ENCODE data around the gene RTTN. TPM values are rescaled to one million over a fixed set of nuclear protein-coding genes. Genes with fewer than 3 reads are reported as not detected.

The RTTN gene
- total RNA-seq, 1 donor from 2014 or later = 25.6 TPM

- Mint-ChIP-seq H3K27me3 (ENCODE audit: low read depth) (no peaks in the 10 kb centered on the region), H3K4me1 (no peaks in the 10 kb centered on the region), H3K4me3 (no peak overlapping the region), H3K27ac (no peak overlapping the region), H3K36me3 (no peaks in the 10 kb centered on the region), H3K9me3 (peaks cover 4% of the 10 kb centered on the region)
- no peak for TF ChIP-seq CTCF (IDR thresholded peaks at IDR 0.05; ENCODE audit: unreplicated experiment)
- no peak for DNase-seq (ENCODE audit: low spot score in 2 of 2, unreplicated experiment in 2 of 2)
Observed at GRCh38 chr18:69963196-69963595, 242.3 kb downstream of the RTTN start.

GRCh38 chr18:69961718-69962117 lies 243.8 kb downstream of the RTTN start:
- TF ChIP-seq CTCF (IDR thresholded peaks at IDR 0.05; ENCODE audit: unreplicated experiment) = no peak
- Mint-ChIP-seq H3K27me3 (ENCODE audit: low read depth) (no peaks in the 10 kb centered on the region), H3K4me3 (no peak overlapping the region), H3K27ac (no peak overlapping the region), H3K36me3 (no peaks in the 10 kb centered on the region), H3K4me1 (no peaks in the 10 kb centered on the region), H3K9me3 (peaks cover 4% of the 10 kb centered on the region)
- DNase-seq (ENCODE audit: low spot score in 2 of 2, unreplicated experiment in 2 of 2) = no peak

GRCh38 chr18:69958422-69958821 lies 247.1 kb downstream of the RTTN start:
- DNase-seq (ENCODE audit: low spot score in 2 of 2, unreplicated experiment in 2 of 2) = no peak
- H3K36me3 Mint-ChIP-seq = no peaks in the 10 kb centered on the region
- H3K9me3 Mint-ChIP-seq = peaks cover 2% of the 10 kb centered on the region
- H3K27ac Mint-ChIP-seq = no peak overlapping the region
- no peak overlapping the region for H3K4me3 Mint-ChIP-seq
- no peaks in the 10 kb centered on the region for H3K27me3 Mint-ChIP-seq (ENCODE audit: low read depth)
- TF ChIP-seq CTCF (IDR thresholded peaks at IDR 0.05; ENCODE audit: unreplicated experiment) = no peak
- no peaks in the 10 kb centered on the region for H3K4me1 Mint-ChIP-seq

GRCh38 chr18:69957747-69958146 lies 247.7 kb downstream of the RTTN start:
- Mint-ChIP-seq H3K27me3 (ENCODE audit: low read depth) (no peaks in the 10 kb centered on the region), H3K36me3 (no peaks in the 10 kb centered on the region), H3K4me3 (no peak overlapping the region), H3K27ac (no peak overlapping the region), H3K4me1 (no peaks in the 10 kb centered on the region), H3K9me3 (peaks cover 3% of the 10 kb centered on the region)
- no peak for TF ChIP-seq CTCF (IDR thresholded peaks at IDR 0.05; ENCODE audit: unreplicated experiment)
- DNase-seq (ENCODE audit: low spot score in 2 of 2, unreplicated experiment in 2 of 2) = no peak

- DNase-seq (ENCODE audit: low spot score in 2 of 2, unreplicated experiment in 2 of 2) = no peak
- H3K4me1 Mint-ChIP-seq = no peaks in the 10 kb centered on the region
- no peaks in the 10 kb centered on the region for H3K36me3 Mint-ChIP-seq
- H3K9me3 Mint-ChIP-seq = peaks cover 4% of the 10 kb centered on the region
- H3K4me3 Mint-ChIP-seq = no peak overlapping the region
- H3K27ac Mint-ChIP-seq = no peak overlapping the region
- no peak for TF ChIP-seq CTCF (IDR thresholded peaks at IDR 0.05; ENCODE audit: unreplicated experiment)
- no peaks in the 10 kb centered on the region for H3K27me3 Mint-ChIP-seq (ENCODE audit: low read depth)
Observed at GRCh38 chr18:69956665-69957620, 248.5 kb downstream of the RTTN start.

Measured in mesothelial cell of epicardium (in vitro differentiated cells).